Mesenchymal stem cell (in vitro differentiated cells and primary cell): ENCODE results near the gene CHST4.
"Not testable (repeated sequence)": the region's sequence is repeated elsewhere in the genome, so short reads cannot be mapped to it uniquely, and the experiment has no call there.

Experiments used
- DNase-seq: peaks from one replicate; pipeline ENCODE4 v3.0.0-alpha.2; 2013
- H2AFZ ChIP-seq: one replicate; pipeline ENCODE4 v1.6.1; 2013; ENCODE audit warnings: low read depth, mild to moderate bottlenecking, control low read depth, inconsistent platforms, low read length, moderate library complexity
- H2AK5ac ChIP-seq: 2 replicates; pipeline ENCODE4 v1.6.1; 2013; ENCODE audit warnings: low read length, moderate library complexity, mild to moderate bottlenecking, inconsistent platforms; ENCODE audit not compliant: severe bottlenecking
- H2BK120ac ChIP-seq: one replicate; pipeline ENCODE4 v1.6.1; 2013; ENCODE audit warnings: low read depth, mild to moderate bottlenecking, inconsistent platforms, low read length, moderate library complexity
- H2BK12ac ChIP-seq, 2 experiments: one replicate each; pipeline ENCODE4 v1.6.1; 2013; ENCODE audit warnings: inconsistent platforms in 2 of 2, low read length in 2 of 2, mild to moderate bottlenecking in 2 of 2, moderate library complexity in 2 of 2, control low read depth in 1 of 2
- H2BK15ac ChIP-seq: one replicate; pipeline ENCODE4 v1.6.1; 2013; ENCODE audit warnings: mild to moderate bottlenecking, low read depth, inconsistent platforms; ENCODE audit not compliant: poor library complexity, severe bottlenecking
- H2BK5ac ChIP-seq: 2 replicates; pipeline ENCODE4 v1.6.1; 2013; ENCODE audit warnings: low read depth, mild to moderate bottlenecking, low read length, control low read depth, inconsistent platforms; ENCODE audit not compliant: poor library complexity, severe bottlenecking
- H3K14ac ChIP-seq, 2 experiments: one replicate each; pipeline ENCODE4 v1.6.1; 2013; ENCODE audit warnings: inconsistent platforms in 2 of 2, low read length in 2 of 2, control low read depth in 1 of 2, mild to moderate bottlenecking in 1 of 2, moderate library complexity in 1 of 2
- H3K18ac ChIP-seq, 2 experiments: one replicate each; pipeline ENCODE4 v1.6.1; 2013; ENCODE audit warnings: inconsistent platforms in 2 of 2, low read length in 2 of 2, control low read depth in 1 of 2, low read depth in 1 of 2, mild to moderate bottlenecking in 1 of 2
- H3K23ac ChIP-seq, 2 experiments: one replicate each; pipeline ENCODE4 v1.6.1; 2013; ENCODE audit warnings: inconsistent platforms in 2 of 2, low read length in 2 of 2, mild to moderate bottlenecking in 2 of 2, moderate library complexity in 2 of 2, control low read depth in 1 of 2
- H3K27ac ChIP-seq: 2 replicates; pipeline ENCODE4 v1.5.1; 2013; ENCODE audit warnings: mild to moderate bottlenecking, moderate library complexity, low read length, control low read depth, inconsistent platforms; ENCODE audit not compliant: poor library complexity, severe bottlenecking
- H3K27me3 ChIP-seq, 2 experiments: 2 replicates each; pipeline versions ENCODE4 v1.6.1 to v1.7.0; 2013; ENCODE audit warnings: low read length in 2 of 2, mild to moderate bottlenecking in 2 of 2, moderate library complexity in 2 of 2, control low read depth in 1 of 2, inconsistent platforms in 1 of 2; ENCODE audit not compliant: control insufficient read depth in 1 of 2, insufficient read depth in 1 of 2
- H3K36me3 ChIP-seq, 2 experiments: 2 replicates each; pipeline versions ENCODE4 v1.6.1 to v1.7.0; 2013; ENCODE audit warnings: low read length in 2 of 2, control low read depth in 1 of 2, inconsistent platforms in 1 of 2, low read depth in 1 of 2, mild to moderate bottlenecking in 1 of 2; ENCODE audit not compliant: insufficient read depth in 2 of 2, control insufficient read depth in 1 of 2
- H3K4ac ChIP-seq, 2 experiments: one replicate each; pipeline ENCODE4 v1.6.1; 2013; ENCODE audit warnings: inconsistent platforms in 2 of 2, low read length in 2 of 2, mild to moderate bottlenecking in 2 of 2, moderate library complexity in 2 of 2, control low read depth in 1 of 2, low read depth in 1 of 2
- H3K4me1 ChIP-seq: 2 replicates; pipeline ENCODE4 v1.6.1; 2013; ENCODE audit warnings: low read depth, low read length, control low read depth; ENCODE audit not compliant: control insufficient read depth, insufficient read depth
- H3K4me2 ChIP-seq: 2 replicates; pipeline ENCODE4 v1.6.1; 2013; ENCODE audit warnings: low read length, mild to moderate bottlenecking, inconsistent platforms; ENCODE audit not compliant: poor library complexity, severe bottlenecking
- H3K4me3 ChIP-seq, 2 experiments: 2 replicates each; pipeline versions ENCODE4 v1.5.1 to v1.7.0; 2013; ENCODE audit warnings: low read length in 2 of 2, mild to moderate bottlenecking in 2 of 2, control low read depth in 1 of 2, low read depth in 1 of 2; ENCODE audit not compliant: insufficient read depth in 1 of 2
- H3K79me1 ChIP-seq: replicated peaks from 2 replicates; pipeline ENCODE4 v1.6.1; 2013; ENCODE audit warnings: mild to moderate bottlenecking, control low read depth, low read length, inconsistent platforms; ENCODE audit not compliant: poor library complexity, severe bottlenecking
- H3K9ac ChIP-seq: 2 replicates; pipeline ENCODE4 v1.7.0; 2013; ENCODE audit warnings: mild to moderate bottlenecking, low read length, moderate library complexity
- H3K9me3 ChIP-seq: 2 replicates; pipeline ENCODE4 v1.7.0; 2013; ENCODE audit warnings: mild to moderate bottlenecking, low read length; ENCODE audit not compliant: control insufficient read depth
- H4K8ac ChIP-seq: one replicate; pipeline ENCODE4 v1.6.1; 2013; ENCODE audit warnings: inconsistent platforms, mild to moderate bottlenecking, low read length, moderate library complexity
- H4K91ac ChIP-seq: one replicate; pipeline ENCODE4 v1.6.1; 2013; ENCODE audit warnings: mild to moderate bottlenecking, low read length, inconsistent platforms
- WGBS: methylation state at CpG from one replicate; pipeline ENCODE4 v1.1.7; 2013; ENCODE audit warnings: mixed read lengths; 5-methylcytosine and 5-hydroxymethylcytosine counted together

The CHST4 gene

GRCh38 chr16:71499775-71500364, 26.4 kb upstream of the CHST4 start:
- Histone ChIP-seq H3K18ac (no peak overlapping the region), H2BK12ac (no peak overlapping the region), H2AK5ac (no peak overlapping the region), H4K8ac (no peak overlapping the region), H3K4ac (no peak overlapping the region), H2BK120ac (no peak overlapping the region), H3K79me1 (no peaks in the 10 kb centered on the region), H2AFZ (no peak overlapping the region), H3K4me1 (no peaks in the 10 kb centered on the region), H3K23ac (no peak overlapping the region), H3K14ac (no peak overlapping the region), H3K36me3 (no peaks in the 10 kb centered on the region), H3K4me2 (no peak overlapping the region), H3K9me3 (no peaks in the 10 kb centered on the region), H3K9ac (no peak overlapping the region), H2BK5ac (no peak overlapping the region), H3K4me3 (no peak overlapping the region), H3K27ac (no peak overlapping the region), H3K27me3 (peaks cover 0 to 20% of the 10 kb centered on the region in 2 experiments), H4K91ac (no peak overlapping the region), H2BK15ac (no peak overlapping the region)
- peak; percentile 66 for DNase-seq
- under 1% methylated on average over 3 of the region's 3 CpGs for WGBS

DNA sequence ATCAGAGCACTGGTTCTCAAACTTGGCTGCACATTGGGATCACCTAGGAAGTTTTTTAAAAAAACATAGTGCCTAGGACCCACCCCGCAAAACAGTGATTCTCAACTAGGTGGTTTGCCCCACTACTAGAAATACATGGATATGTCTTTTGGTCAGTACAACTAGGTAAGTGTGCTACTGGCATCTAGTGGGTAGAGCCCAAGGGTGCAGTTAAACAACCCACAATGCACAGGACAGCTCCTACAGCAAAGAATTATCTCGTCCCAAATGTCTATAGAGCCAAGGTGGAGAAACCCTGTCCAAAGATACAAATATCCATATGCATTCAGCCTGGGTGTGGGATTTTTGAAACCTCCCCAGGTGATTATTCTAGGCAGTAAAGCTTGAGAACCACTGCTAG, 25.3 kb upstream of the CHST4 start:
- no peak overlapping the region for H2BK15ac ChIP-seq

DNA sequence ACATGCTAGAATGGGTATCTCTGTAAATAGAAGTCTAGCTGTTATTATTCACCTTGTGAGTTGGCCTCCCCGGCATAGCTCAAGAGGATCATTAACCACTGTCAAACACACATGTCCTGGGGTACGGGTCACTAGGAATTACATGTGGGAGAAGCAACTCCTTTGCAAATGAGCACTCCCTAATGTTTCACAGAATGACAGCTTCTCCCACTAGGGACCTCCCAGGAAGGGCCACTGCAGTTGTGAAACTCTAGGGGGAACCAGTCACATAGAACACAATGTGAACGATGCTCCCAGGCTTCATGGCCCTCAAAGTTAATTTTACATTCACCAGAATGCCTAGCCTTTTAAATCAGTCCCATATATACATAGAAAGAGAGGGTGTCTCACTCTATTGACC, 24.7 kb upstream of the CHST4 start:
- H3K4me2 ChIP-seq: no peak overlapping the region
- no peaks in the 10 kb centered on the region for H3K9me3 ChIP-seq
- H2AK5ac ChIP-seq: no peak overlapping the region
- peaks cover 0 to 20% of the 10 kb centered on the region in 2 experiments for H3K27me3 ChIP-seq
- DNase-seq: no peak
- no peaks in the 10 kb centered on the region for H3K79me1 ChIP-seq
- WGBS: 53% methylated on average over 3 of the region's 3 CpGs
- H2AFZ ChIP-seq: no peak overlapping the region
- H4K91ac ChIP-seq: no peak overlapping the region
- H3K9ac ChIP-seq: no peak overlapping the region
- H2BK12ac ChIP-seq: no peak overlapping the region
- H2BK120ac ChIP-seq: no peak overlapping the region
- no peak overlapping the region for H2BK5ac ChIP-seq
- H3K14ac ChIP-seq: no peak overlapping the region
- no peak overlapping the region for H3K4me3 ChIP-seq
- H4K8ac ChIP-seq: no peak overlapping the region
- no peak overlapping the region for H3K27ac ChIP-seq
- H3K4ac ChIP-seq: no peak overlapping the region
- no peak overlapping the region for H2BK15ac ChIP-seq
- no peaks in the 10 kb centered on the region for H3K36me3 ChIP-seq
- no peaks in the 10 kb centered on the region for H3K4me1 ChIP-seq
- H3K23ac ChIP-seq: no peak overlapping the region
- H3K18ac ChIP-seq: no peak overlapping the region

More for the DNA sequence above, 25.3 kb upstream of the CHST4 start:
- Histone ChIP-seq H3K4me1 (no peaks in the 10 kb centered on the region), H3K4ac (no peak overlapping the region), H3K27ac (no peak overlapping the region), H2BK120ac (no peak overlapping the region), H4K8ac (no peak overlapping the region), H3K79me1 (no peaks in the 10 kb centered on the region), H3K14ac (no peak overlapping the region), H2BK12ac (no peak overlapping the region), H3K36me3 (no peaks in the 10 kb centered on the region), H3K9me3 (no peaks in the 10 kb centered on the region), H2AK5ac (no peak overlapping the region), H3K18ac (no peak overlapping the region), H3K23ac (no peak overlapping the region), H3K4me3 (no peak overlapping the region), H3K9ac (no peak overlapping the region), H2BK5ac (no peak overlapping the region), H4K91ac (no peak overlapping the region), H3K27me3 (peaks cover 0 to 20% of the 10 kb centered on the region in 2 experiments), H2AFZ (no peak overlapping the region), H3K4me2 (no peak overlapping the region)
- DNase-seq: no peak
- WGBS: 100% methylated on average over 1 of the region's 2 CpGs

GRCh38 chr16:71504051-71504450, 22.2 kb upstream of the CHST4 start:
- not testable (repeated sequence) for H3K23ac ChIP-seq, H4K91ac ChIP-seq
- 82% methylated on average over 6 of the region's 7 CpGs for WGBS

More at GRCh38 chr16:71504051-71504450, 22.2 kb upstream of the CHST4 start:
- H3K9ac ChIP-seq, H2AFZ ChIP-seq, H3K4me1 ChIP-seq, H3K4me3 ChIP-seq, H3K14ac ChIP-seq, H2BK120ac ChIP-seq, H2AK5ac ChIP-seq, H3K9me3 ChIP-seq, DNase-seq, H3K18ac ChIP-seq, H3K27ac ChIP-seq, H3K79me1 ChIP-seq, H3K36me3 ChIP-seq, H3K4ac ChIP-seq, H2BK12ac ChIP-seq, H3K4me2 ChIP-seq, H2BK15ac ChIP-seq, H4K8ac ChIP-seq, H2BK5ac ChIP-seq: not testable (repeated sequence)
- H3K27me3 ChIP-seq: peaks cover 0 to 20% of the 10 kb centered on the region in 2 experiments
